Hematopoietic multipotent progenitor cell treated with erythropoietin and hydrocortisone succinate and interleukin-3 and kit ligand, for 15 days (in vitro differentiated cells): ENCODE data around the gene RIPK1.

Experiments
- DNase-seq: peaks from one replicate; pipeline ENCODE4 v3.0.0-alpha.2; 2015; ENCODE audit warnings: low spot score

The RIPK1 gene

GRCh38 chr6:3163248-3163594 is 94.9 kb downstream of the RIPK1 start:
- no peak for DNase-seq

- no peak for DNase-seq
Measured at GRCh38 chr6:3164388-3164787, 96.1 kb downstream of the RIPK1 start.
